Activated T-cell treated with anti-CD3 and anti-CD28 coated beads, Interleukin-2, amount 50 U/mL, for 72 hours (primary cell): ENCODE results near the gene DOCK10. TPM values are rescaled to one million over a fixed set of nuclear protein-coding genes. Genes with fewer than 3 reads are reported as not detected.

Source experiments
- ATAC-seq, 2 donors: fragments of 150-1000 bp; cut with Tn5 transposase; replicated peaks in 1 of 2; 2 replicates each; pipeline ENCODE4 v1.10.0; 2021; ENCODE audit warnings: moderate library complexity in 2 of 2, mild to moderate bottlenecking in 1 of 2
- DNase-seq, 2 donors: peaks; one replicate each; pipeline ENCODE4 v3.0.0; 2021 to 2022; ENCODE audit warnings: mixed read lengths in 1 of 2
- H3K27ac Mint-ChIP-seq: one replicate; pipeline ENCODE4 v1.8.0; 2022; ENCODE audit warnings: mild to moderate bottlenecking, moderate library complexity, mixed read lengths
- H3K27me3 Mint-ChIP-seq: one replicate; pipeline ENCODE4 v1.8.0; 2022; ENCODE audit warnings: low read depth, mixed read lengths
- H3K36me3 Mint-ChIP-seq, 2 donors: one replicate each; pipeline ENCODE4 v1.8.0; 2022; ENCODE audit warnings: mixed read lengths in 2 of 2, mild to moderate bottlenecking in 1 of 2; ENCODE audit not compliant: insufficient read depth in 2 of 2
- H3K4me1 Mint-ChIP-seq: one replicate; pipeline ENCODE4 v1.8.0; 2022; ENCODE audit warnings: low read depth, mixed read lengths
- H3K4me3 Mint-ChIP-seq, 2 donors: one replicate each; pipeline ENCODE4 v1.8.0; 2022; ENCODE audit warnings: mild to moderate bottlenecking in 2 of 2, mixed read lengths in 2 of 2, moderate library complexity in 2 of 2
- H3K9me3 Mint-ChIP-seq, 2 donors: one replicate each; pipeline ENCODE4 v1.8.0; 2022; ENCODE audit warnings: mixed read lengths in 2 of 2
- total RNA-seq, 2 donors: library from RNA; stranded (reverse); gene quantifications; one replicate each; pipeline ENCODE4 v1.2.3, GENCODE V29; 2022

Gene DOCK10
- total RNA-seq, 2 donors from 2014 or later = 179 to 199 TPM

DNA sequence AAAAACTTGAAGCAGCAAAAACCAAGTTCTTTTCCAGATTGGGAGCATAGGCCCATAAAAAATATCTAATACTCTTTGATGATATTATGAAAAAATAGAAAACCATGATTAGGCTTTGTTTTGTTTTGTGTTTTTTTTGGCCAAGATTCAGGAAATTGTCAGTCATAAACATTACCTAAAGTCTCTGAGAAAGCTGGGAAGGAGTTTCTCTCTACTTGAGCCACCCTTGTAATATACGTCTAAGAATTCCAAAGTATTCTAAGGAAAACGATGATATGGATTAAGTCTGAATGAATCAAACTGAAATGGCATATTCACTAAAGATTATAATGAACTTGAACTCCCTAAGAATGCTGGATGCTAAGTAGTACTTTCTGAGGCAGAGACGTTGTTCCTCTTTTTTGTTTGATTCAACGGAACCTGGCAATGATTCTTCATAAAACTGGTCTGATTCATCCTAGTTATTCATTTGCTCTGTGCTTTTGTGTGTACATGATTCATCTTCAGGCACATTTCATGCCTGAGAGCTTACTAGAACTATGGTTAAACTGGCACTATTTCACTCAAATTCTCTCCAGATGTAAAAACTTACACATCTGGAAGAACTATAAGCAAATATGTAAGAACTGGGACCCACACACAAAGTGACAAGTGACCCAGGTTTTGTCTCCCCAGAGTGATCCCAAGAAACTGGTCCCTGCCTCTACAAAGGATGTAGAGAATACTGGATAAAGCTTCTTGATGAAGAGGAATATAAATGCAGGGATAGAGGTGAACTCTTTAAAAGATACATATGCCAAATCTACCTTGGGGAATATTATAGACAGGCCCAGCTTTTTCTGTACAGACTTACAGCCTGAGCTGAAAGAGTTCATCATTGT, 159.7 kb downstream of the DOCK10 start:
- Mint-ChIP-seq H3K4me1 (peaks cover 65% of the 10 kb centered on the region), H3K27ac (peak overlapping the region; percentile 88), H3K27me3 (no peaks in the 10 kb centered on the region), H3K36me3 (peaks cover 18 to 59% of the 10 kb centered on the region in 2 donors), H3K4me3 (peak overlapping the region in 1 of 2 donors; percentile 61), H3K9me3 (no peaks in the 10 kb centered on the region)
- ATAC-seq = peak; percentile 60 to 74
- no peak for DNase-seq

DNA sequence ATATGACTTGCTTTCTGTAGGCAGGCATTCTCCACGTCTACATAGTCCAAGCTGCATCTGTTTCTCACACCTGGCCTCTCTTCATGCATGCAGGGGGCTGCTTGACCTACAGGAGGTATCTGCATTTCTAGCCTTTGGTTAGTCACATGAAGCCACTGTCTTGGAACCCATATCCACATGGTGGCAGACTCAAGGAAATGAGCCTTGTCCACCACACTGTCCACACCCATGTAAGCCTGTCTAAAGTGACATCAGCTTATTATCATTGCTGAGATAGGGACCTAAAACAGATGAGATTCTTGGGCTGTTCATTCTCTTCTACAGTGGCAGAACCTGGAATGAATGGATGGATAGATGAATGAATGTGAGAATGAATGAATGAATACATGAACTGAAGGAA, 160.4 kb downstream of the DOCK10 start:
- Mint-ChIP-seq H3K36me3 (peaks cover 24 to 66% of the 10 kb centered on the region in 2 donors), H3K4me1 (peaks cover 64% of the 10 kb centered on the region), H3K27me3 (no peaks in the 10 kb centered on the region), H3K27ac (peak overlapping the region; percentile 88), H3K9me3 (no peaks in the 10 kb centered on the region), H3K4me3 (peak overlapping the region in 1 of 2 donors; percentile 3)
- DNase-seq (no peak), ATAC-seq (no peak)

DNA sequence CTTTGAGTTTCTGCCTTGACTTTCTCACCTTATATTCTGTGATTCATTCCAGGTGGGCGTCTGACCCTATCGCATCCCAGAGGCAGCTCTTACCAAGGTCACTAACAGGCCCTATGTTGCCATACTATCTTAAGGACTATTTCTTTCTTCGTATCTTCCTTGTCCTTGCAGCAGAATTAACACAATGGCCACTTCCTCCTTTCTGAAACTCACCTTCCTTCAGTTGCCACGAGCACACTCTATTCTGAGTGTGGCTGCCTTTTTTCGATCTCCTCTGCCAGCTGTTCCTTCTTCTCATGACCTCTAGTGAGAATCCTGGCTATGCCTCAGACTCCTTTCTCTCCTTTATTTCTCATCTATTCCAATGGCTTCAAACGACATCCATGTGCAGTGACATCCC, 165.7 kb downstream of the DOCK10 start:
- DNase-seq (no peak), ATAC-seq (no peak)
- no peaks in the 10 kb centered on the region for H3K27me3 Mint-ChIP-seq
- H3K36me3 Mint-ChIP-seq = peaks cover 25 to 69% of the 10 kb centered on the region in 2 donors
- peaks cover 1 to 2% of the 10 kb centered on the region in 2 donors for H3K9me3 Mint-ChIP-seq
- H3K4me1 Mint-ChIP-seq = peaks cover 16% of the 10 kb centered on the region
- peak overlapping the region; percentile 52 for H3K27ac Mint-ChIP-seq
- H3K4me3 Mint-ChIP-seq = no peak overlapping the region

DNA sequence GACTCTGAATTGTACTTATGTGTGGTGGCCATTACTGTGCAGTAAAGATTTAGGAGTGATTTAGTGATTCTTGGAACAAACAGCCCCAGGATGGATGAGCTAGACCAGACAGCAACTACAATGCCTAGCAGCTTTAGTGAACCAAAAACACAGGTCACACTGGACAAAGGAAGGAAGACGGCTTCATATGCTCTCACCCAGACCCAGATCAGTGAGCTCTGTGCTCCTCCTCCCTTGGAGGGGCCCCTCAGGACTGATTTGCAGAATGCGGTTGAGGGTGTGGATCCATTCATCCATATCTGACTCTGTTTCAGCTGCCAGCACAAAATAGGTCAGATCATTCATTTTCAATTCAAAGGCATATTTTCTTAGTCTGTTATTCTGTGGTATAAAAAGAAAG, 166.4 kb downstream of the DOCK10 start:
- H3K36me3 Mint-ChIP-seq = peaks cover 31 to 73% of the 10 kb centered on the region in 2 donors
- ATAC-seq (no peak), DNase-seq (no peak)
- peaks cover 6 to 7% of the 10 kb centered on the region in 2 donors for H3K9me3 Mint-ChIP-seq
- H3K4me3 Mint-ChIP-seq = no peak overlapping the region
- no peak overlapping the region for H3K27ac Mint-ChIP-seq
- H3K4me1 Mint-ChIP-seq = peaks cover 16% of the 10 kb centered on the region
- no peaks in the 10 kb centered on the region for H3K27me3 Mint-ChIP-seq

DNA sequence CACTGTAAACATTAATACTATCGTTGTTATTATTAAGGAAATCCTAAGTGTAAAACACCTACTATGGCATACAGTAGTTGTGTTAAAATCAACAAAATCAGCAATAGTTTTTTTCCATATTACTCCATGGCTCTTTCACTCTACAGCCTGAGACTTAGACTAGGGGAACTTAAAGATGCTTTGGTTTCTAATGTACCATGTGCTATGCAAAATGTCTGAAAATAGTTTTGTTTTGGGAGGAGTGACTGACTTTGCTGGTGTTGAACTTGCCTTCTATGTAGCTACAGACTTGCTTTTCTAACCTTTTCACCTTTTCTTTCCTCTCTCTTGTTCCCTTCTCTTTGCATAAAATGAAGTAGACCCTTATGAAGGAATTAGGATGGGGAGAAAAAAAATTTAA, 167.1 kb downstream of the DOCK10 start:
- Mint-ChIP-seq H3K4me3 (no peak overlapping the region), H3K27me3 (no peaks in the 10 kb centered on the region), H3K27ac (peak overlapping the region; percentile 43), H3K4me1 (peaks cover 21% of the 10 kb centered on the region), H3K36me3 (peaks cover 34 to 74% of the 10 kb centered on the region in 2 donors), H3K9me3 (peaks cover 9% of the 10 kb centered on the region in 2 donors)
- no peak for DNase-seq
- ATAC-seq = no peak

DNA sequence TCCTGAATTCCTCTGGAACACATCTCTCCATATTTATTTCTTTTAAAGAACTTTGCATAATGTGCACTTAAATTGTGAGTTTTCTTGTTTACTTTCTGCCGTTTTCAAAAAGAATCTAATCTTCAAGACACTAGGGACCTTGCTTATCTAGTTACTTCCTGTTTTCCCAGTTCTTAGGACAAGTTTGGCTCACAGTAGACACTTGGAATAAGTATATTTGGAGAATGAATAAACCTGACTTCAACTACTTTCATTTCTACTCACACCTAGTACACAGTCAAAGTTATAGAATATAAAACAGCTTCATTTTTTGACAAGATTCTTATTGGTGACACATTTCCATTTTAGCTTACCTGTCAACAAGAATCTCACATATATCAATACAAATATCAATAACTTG, 170.5 kb downstream of the DOCK10 start:
- Mint-ChIP-seq H3K4me3 (no peak overlapping the region), H3K27ac (peak overlapping the region; percentile 81), H3K36me3 (peaks cover 38 to 75% of the 10 kb centered on the region in 2 donors), H3K4me1 (peaks cover 9% of the 10 kb centered on the region), H3K9me3 (peaks cover 9 to 11% of the 10 kb centered on the region in 2 donors), H3K27me3 (no peaks in the 10 kb centered on the region)
- ATAC-seq (no peak), DNase-seq (no peak)

DNA sequence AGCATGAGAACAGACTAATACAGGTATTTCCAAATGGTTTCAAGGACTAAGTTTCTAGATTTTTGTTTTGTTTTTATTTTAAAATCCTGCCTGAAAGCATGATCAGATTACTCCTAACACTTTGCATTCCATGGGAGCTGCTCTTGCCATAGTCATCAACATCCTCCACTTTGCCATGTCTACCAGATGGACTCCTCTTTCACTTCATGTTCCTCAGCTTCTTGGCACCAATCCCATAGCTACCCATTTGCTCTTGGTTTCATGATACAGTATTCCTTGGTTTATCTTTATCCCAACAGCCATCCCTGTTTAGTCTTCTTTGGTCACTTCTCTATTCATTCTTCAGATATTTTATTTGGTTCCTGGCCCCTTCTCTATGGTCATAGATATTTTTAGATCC, 171.9 kb downstream of the DOCK10 start:
- Mint-ChIP-seq H3K27ac (peak overlapping the region; percentile 81), H3K27me3 (no peaks in the 10 kb centered on the region), H3K4me1 (peaks cover 5% of the 10 kb centered on the region), H3K4me3 (no peak overlapping the region), H3K9me3 (peaks cover 9 to 11% of the 10 kb centered on the region in 2 donors), H3K36me3 (peaks cover 39 to 76% of the 10 kb centered on the region in 2 donors)
- DNase-seq (no peak), ATAC-seq (no peak)

DNA sequence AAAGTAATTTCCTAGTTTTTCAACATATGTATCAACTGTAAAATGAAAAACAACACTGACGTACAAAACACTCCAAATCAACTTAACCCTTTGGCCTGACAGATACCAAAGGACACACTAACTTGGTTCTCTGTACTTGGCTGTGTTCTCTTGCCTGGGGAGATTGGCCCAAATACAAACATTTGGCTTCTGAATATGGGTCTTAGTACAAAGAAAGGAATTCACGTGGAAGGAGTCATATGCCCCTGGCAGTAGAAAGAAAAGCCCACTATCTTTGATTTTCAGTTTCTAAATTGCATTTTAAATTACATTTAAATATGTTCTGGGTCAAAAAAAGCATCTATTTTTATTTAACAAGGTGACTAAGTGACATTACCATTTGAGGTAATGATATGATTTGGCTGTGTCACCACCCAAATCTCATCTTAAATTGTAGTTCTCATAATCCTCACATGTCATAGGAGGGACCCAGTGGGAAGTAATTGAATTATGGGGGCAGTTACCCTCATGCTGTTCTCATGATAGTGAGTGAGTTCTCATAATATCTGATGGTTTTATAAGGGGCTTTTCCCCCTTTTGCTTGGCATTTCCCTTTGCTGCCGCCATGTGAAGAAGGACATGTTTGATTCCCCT, 172.6 kb downstream of the DOCK10 start:
- no peak overlapping the region for H3K4me3 Mint-ChIP-seq
- H3K27ac Mint-ChIP-seq = peak overlapping the region; percentile 8
- peaks cover 9 to 11% of the 10 kb centered on the region in 2 donors for H3K9me3 Mint-ChIP-seq
- H3K4me1 Mint-ChIP-seq = peaks cover 5% of the 10 kb centered on the region
- ATAC-seq (no peak), DNase-seq (no peak)
- peaks cover 37 to 72% of the 10 kb centered on the region in 2 donors for H3K36me3 Mint-ChIP-seq
- no peaks in the 10 kb centered on the region for H3K27me3 Mint-ChIP-seq

DNA sequence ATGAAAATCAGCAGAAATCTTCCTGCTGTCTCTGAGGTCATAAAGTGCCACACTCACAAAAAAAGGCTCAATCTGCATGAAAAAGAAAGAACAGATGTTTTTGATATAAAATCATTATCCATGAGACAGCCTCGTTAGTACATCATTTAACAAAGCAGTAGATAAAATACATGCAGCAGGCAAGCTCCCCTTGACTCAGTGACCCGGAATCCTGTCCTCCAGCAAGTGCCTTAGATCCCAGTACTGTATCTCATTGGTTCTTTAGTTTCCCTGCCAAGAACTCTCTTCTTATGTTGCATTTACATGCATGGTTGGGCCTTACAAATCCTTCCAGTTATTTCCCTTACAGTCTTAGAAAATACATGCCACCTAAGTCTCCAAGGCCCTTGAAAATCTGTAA, 177.3 kb downstream of the DOCK10 start:
- H3K36me3 Mint-ChIP-seq = peaks cover 17 to 46% of the 10 kb centered on the region in 2 donors
- DNase-seq = no peak
- H3K9me3 Mint-ChIP-seq = peaks cover 0 to 2% of the 10 kb centered on the region in 2 donors
- peak overlapping the region; percentile 61 for H3K27ac Mint-ChIP-seq
- H3K4me1 Mint-ChIP-seq = no peaks in the 10 kb centered on the region
- no peak overlapping the region for H3K4me3 Mint-ChIP-seq
- no peak for ATAC-seq
- H3K27me3 Mint-ChIP-seq = no peaks in the 10 kb centered on the region

DNA sequence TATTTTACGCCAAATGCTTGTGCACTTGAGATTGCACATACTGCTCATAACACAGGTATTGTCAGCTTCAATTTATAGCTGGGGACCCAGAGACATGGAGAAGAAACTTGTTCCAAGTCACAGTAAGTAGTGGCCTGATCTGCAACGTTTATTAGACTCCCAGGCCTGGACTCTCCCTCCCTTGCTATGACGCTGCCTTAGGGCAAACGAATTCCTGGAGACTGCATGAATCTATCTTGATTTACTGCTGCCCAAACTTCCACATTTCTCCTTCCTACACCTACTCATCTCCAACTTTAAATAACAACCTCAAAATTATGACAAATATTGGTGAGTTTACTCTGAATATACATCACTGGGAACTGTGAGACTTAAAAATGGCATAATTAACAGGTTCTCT, 181.0 kb downstream of the DOCK10 start:
- DNase-seq = no peak
- H3K4me3 Mint-ChIP-seq = no peak overlapping the region
- H3K27ac Mint-ChIP-seq = no peak overlapping the region
- no peaks in the 10 kb centered on the region for H3K27me3 Mint-ChIP-seq
- no peaks in the 10 kb centered on the region for H3K4me1 Mint-ChIP-seq
- no peaks in the 10 kb centered on the region for H3K9me3 Mint-ChIP-seq
- no peak for ATAC-seq
- peaks cover 4 to 45% of the 10 kb centered on the region in 2 donors for H3K36me3 Mint-ChIP-seq

DNA sequence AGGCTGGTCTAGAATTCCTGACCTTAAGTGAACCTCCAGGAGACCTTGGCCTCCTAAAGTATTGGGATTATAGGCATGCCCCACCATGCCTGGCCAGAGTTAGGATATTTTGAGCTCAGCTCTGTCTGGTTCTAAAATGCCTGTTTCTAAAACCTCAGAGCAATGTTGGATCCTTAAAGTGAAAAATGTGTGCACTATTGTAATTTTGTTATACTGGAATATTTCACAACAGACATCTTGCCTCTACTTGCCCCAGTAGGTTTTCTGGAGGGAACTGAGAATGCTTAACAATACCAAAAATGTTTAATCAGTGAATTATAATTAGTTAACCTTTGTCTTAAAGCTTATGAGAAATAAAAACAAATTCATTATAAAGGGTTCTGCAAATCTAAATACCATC, 181.5 kb downstream of the DOCK10 start:
- H3K4me1 Mint-ChIP-seq = no peaks in the 10 kb centered on the region
- H3K27ac Mint-ChIP-seq = no peak overlapping the region
- H3K4me3 Mint-ChIP-seq = no peak overlapping the region
- H3K36me3 Mint-ChIP-seq = peaks cover 1 to 40% of the 10 kb centered on the region in 2 donors
- ATAC-seq (no peak), DNase-seq (no peak)
- H3K27me3 Mint-ChIP-seq = no peaks in the 10 kb centered on the region
- H3K9me3 Mint-ChIP-seq = no peaks in the 10 kb centered on the region

DNA sequence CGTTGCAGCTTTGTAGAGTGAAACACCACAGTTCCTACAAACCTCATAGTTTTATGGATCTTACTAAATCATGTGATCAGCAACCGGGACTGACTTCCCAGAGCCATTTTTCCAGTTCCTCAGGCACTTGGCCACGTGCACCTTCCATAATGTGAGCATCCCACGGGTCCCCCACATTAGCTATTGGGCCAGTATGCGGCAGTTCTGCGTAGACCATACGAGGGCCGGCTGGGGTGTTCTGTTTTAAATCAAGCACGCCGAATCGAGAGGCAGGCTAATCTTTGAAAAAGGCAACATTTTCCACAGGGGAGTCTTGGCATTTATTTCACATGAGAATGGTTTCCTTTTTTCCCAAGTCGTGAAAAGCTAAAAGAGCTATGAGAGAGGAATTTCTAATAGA, 190.5 kb downstream of the DOCK10 start:
- peak overlapping the region; percentile 57 for H3K27ac Mint-ChIP-seq
- H3K9me3 Mint-ChIP-seq = no peaks in the 10 kb centered on the region

DNA sequence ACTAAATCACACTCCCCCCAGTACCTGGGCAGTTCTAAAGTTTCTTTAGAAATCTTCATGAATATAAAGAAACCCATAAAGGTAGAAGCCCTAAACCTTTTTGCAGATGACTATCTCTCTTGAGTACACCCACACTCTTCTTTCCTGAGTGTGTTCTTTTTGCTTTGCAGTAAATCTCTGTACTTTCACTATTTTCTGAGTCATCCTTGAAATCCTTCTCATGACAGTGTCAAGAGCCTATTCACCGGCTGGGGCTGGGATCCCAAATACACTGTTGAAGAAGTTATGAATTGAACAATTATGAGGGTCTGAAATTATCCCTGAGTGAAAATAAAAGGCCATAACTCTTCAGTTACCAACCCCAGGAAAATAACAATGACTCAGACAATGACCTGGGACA, 192.2 kb downstream of the DOCK10 start:
- ATAC-seq = peak; percentile 52 to 69
- DNase-seq = no peak
- Mint-ChIP-seq H3K4me3 (no peak overlapping the region), H3K4me1 (peaks cover 22% of the 10 kb centered on the region), H3K9me3 (no peaks in the 10 kb centered on the region), H3K36me3 (peaks cover 18 to 51% of the 10 kb centered on the region in 2 donors), H3K27ac (peak overlapping the region; percentile 3), H3K27me3 (no peaks in the 10 kb centered on the region)

More for the DNA sequence above, 190.5 kb downstream of the DOCK10 start:
- ATAC-seq (no peak), DNase-seq (no peak)
- Mint-ChIP-seq H3K4me3 (no peak overlapping the region), H3K4me1 (peaks cover 22% of the 10 kb centered on the region), H3K36me3 (peaks cover 19 to 47% of the 10 kb centered on the region in 2 donors), H3K27me3 (no peaks in the 10 kb centered on the region)
